Neural cell (in vitro differentiated cells): ENCODE data around the gene FGFR4. TPM values are rescaled to one million over a fixed set of nuclear protein-coding genes. Genes with fewer than 3 reads are reported as not detected.

Experiments used
- H2AFZ ChIP-seq: fragments of 200-600, 300-800 bp; sonication (generic), shearing (Covaris generic); 2 replicates; pipeline ENCODE4 v1.6.0; 2014; ENCODE audit warnings: low read depth, mild to moderate bottlenecking, antibody characterized with exemption, low read length, moderate library complexity
- H3F3A ChIP-seq: fragments of 200-600 bp; shearing (Covaris generic); 2 replicates; pipeline ENCODE4 v1.6.1; 2016; ENCODE audit warnings: mild to moderate bottlenecking, moderate library complexity, mixed read lengths, antibody characterized with exemption, low read length; ENCODE audit not compliant: insufficient read depth, poor library complexity, severe bottlenecking
- H3K27ac ChIP-seq: fragments of 200-600, 300-800 bp; sonication (generic), shearing (Covaris generic); 2 replicates; pipeline ENCODE4 v1.5.1; 2014; ENCODE audit warnings: mild to moderate bottlenecking, low read length, moderate library complexity
- H3K27me3 ChIP-seq: fragments of 300-800, 200-600 bp; sonication (generic), shearing (Covaris generic); 2 replicates; pipeline ENCODE4 v1.6.0; 2014; ENCODE audit warnings: mild to moderate bottlenecking, low read depth, low read length, moderate library complexity; ENCODE audit not compliant: insufficient read depth
- H3K36me3 ChIP-seq: fragments of 300-800, 200-600 bp; sonication (generic), shearing (Covaris generic); 2 replicates; pipeline ENCODE4 v1.5.1; 2014; ENCODE audit warnings: mild to moderate bottlenecking, antibody characterized with exemption, low read length, moderate library complexity; ENCODE audit not compliant: insufficient read depth
- H3K4me2 ChIP-seq: fragments of 300-800, 200-600 bp; sonication (generic), shearing (Covaris generic); 2 replicates; pipeline ENCODE4 v1.6.0; 2014; ENCODE audit warnings: mild to moderate bottlenecking, low read length
- H3K4me3 ChIP-seq: fragments of 300-800, 200-600 bp; sonication (generic), shearing (Covaris generic); 2 replicates; pipeline ENCODE4 v1.5.1; 2014; ENCODE audit warnings: mild to moderate bottlenecking, low read length, moderate library complexity
- H3K79me2 ChIP-seq: fragments of 200-600 bp; shearing (Covaris generic); replicated peaks from 2 replicates; pipeline ENCODE4 v1.6.0; 2014; ENCODE audit warnings: mild to moderate bottlenecking, low read length, moderate library complexity; ENCODE audit not compliant: insufficient read depth
- H3K9ac ChIP-seq: fragments of 300-800, 200-600 bp; sonication (generic), shearing (Covaris generic); 2 replicates; pipeline ENCODE4 v1.6.1; 2016; ENCODE audit warnings: mild to moderate bottlenecking, low read length, mixed read lengths
- H3K9me2 ChIP-seq: fragments of 200-600 bp; shearing (Covaris generic); 2 replicates; pipeline ENCODE4 v1.6.1; 2016; ENCODE audit warnings: mild to moderate bottlenecking, low read length, mixed read lengths; ENCODE audit not compliant: insufficient read depth
- H3K9me3 ChIP-seq: fragments of 200-600, 300-800 bp; sonication (generic), shearing (Covaris generic); 2 replicates; pipeline ENCODE4 v1.6.1; 2016; ENCODE audit warnings: mild to moderate bottlenecking, mixed run types, low read length, moderate library complexity, mixed read lengths
- H4K20me1 ChIP-seq: fragments of 200-600 bp; shearing (Covaris generic); 2 replicates; pipeline ENCODE4 v1.6.1; 2016; ENCODE audit warnings: mild to moderate bottlenecking, mixed run types; ENCODE audit not compliant: insufficient read depth
- EP300 ChIP-seq: fragments of 450-650 bp; conservative IDR thresholded peaks from 2 replicates; pipeline ENCODE4 v1.6.1; 2014; ENCODE audit warnings: antibody characterized with exemption, mild to moderate bottlenecking, moderate library complexity; ENCODE audit not compliant: poor library complexity, severe bottlenecking
- EZH2 ChIP-seq: fragments of 200-600, 300-800 bp; shearing (Covaris generic), sonication (generic); IDR thresholded peaks from 2 replicates; pipeline ENCODE4 v1.6.1; 2014; ENCODE audit warnings: antibody characterized with exemption, low read length, borderline replicate concordance, mild to moderate bottlenecking; ENCODE audit not compliant: insufficient read depth, poor library complexity, severe bottlenecking
- MXI1 ChIP-seq: fragments of 450-650 bp; conservative IDR thresholded peaks from 2 replicates; pipeline ENCODE4 v1.6.1; 2014; ENCODE audit warnings: antibody characterized with exemption, mild to moderate bottlenecking; ENCODE audit not compliant: poor library complexity, severe bottlenecking
- POLR2AphosphoS5 ChIP-seq: IDR thresholded peaks from 2 replicates; pipeline ENCODE4 v1.6.1; 2012
- RAD21 ChIP-seq: fragments of 450-650 bp; conservative IDR thresholded peaks from 2 replicates; pipeline ENCODE4 v1.6.1; 2014; ENCODE audit warnings: antibody characterized with exemption, mild to moderate bottlenecking, moderate library complexity
- SMC3 ChIP-seq: fragments of 450-650 bp; conservative IDR thresholded peaks from 2 replicates; pipeline ENCODE4 v1.6.1; 2014; ENCODE audit warnings: antibody characterized with exemption, mild to moderate bottlenecking, moderate library complexity; ENCODE audit not compliant: poor library complexity
- TAF1 ChIP-seq: IDR thresholded peaks from 2 replicates; pipeline ENCODE4 v1.6.1; 2012; ENCODE audit warnings: low read depth
- polyA plus RNA-seq: library from polyadenylated mRNA; depleted of rRNA; stranded (reverse); fragments of >200 nt; gene quantifications from 2 replicates; pipeline ENCODE4 v1.2.3, GENCODE V29; 2014
- TF ChIP-seq, protein P1 (sequence below): IDR thresholded peaks from 2 replicates; pipeline ENCODE4 v1.6.1; 2012; ENCODE audit warnings: borderline replicate concordance
- TF ChIP-seq, protein P2 (sequence below): fragments of 450-650 bp; IDR thresholded peaks from 2 replicates; pipeline ENCODE4 v1.5.1; 2014; ENCODE audit warnings: antibody characterized with exemption, mild to moderate bottlenecking, moderate library complexity; ENCODE audit not compliant: poor library complexity, severe bottlenecking

Gene FGFR4
- polyA plus RNA-seq, 1 donor from 2014 or later: 14.8 TPM

- Histone ChIP-seq H2AFZ (no peak overlapping the region), H3K27me3 (no peaks in the 10 kb centered on the region), H3K9me3 (no peaks in the 10 kb centered on the region), H4K20me1 (no peaks in the 10 kb centered on the region), H3K79me2 (no peaks in the 10 kb centered on the region), H3K27ac (no peak overlapping the region), H3K4me2 (no peak overlapping the region), H3K36me3 (no peaks in the 10 kb centered on the region), H3K9ac (no peak overlapping the region), H3K4me3 (no peak overlapping the region), H3K9me2 (no peaks in the 10 kb centered on the region), H3F3A (no peaks in the 10 kb centered on the region)
- no peak for TF ChIP-seq TAF1
- TF ChIP-seq EZH2: no peak
- TF ChIP-seq, protein P1, sequence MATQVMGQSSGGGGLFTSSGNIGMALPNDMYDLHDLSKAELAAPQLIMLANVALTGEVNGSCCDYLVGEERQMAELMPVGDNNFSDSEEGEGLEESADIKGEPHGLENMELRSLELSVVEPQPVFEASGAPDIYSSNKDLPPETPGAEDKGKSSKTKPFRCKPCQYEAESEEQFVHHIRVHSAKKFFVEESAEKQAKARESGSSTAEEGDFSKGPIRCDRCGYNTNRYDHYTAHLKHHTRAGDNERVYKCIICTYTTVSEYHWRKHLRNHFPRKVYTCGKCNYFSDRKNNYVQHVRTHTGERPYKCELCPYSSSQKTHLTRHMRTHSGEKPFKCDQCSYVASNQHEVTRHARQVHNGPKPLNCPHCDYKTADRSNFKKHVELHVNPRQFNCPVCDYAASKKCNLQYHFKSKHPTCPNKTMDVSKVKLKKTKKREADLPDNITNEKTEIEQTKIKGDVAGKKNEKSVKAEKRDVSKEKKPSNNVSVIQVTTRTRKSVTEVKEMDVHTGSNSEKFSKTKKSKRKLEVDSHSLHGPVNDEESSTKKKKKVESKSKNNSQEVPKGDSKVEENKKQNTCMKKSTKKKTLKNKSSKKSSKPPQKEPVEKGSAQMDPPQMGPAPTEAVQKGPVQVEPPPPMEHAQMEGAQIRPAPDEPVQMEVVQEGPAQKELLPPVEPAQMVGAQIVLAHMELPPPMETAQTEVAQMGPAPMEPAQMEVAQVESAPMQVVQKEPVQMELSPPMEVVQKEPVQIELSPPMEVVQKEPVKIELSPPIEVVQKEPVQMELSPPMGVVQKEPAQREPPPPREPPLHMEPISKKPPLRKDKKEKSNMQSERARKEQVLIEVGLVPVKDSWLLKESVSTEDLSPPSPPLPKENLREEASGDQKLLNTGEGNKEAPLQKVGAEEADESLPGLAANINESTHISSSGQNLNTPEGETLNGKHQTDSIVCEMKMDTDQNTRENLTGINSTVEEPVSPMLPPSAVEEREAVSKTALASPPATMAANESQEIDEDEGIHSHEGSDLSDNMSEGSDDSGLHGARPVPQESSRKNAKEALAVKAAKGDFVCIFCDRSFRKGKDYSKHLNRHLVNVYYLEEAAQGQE: no peak
- no peak for TF ChIP-seq SMC3
- TF ChIP-seq MXI1: no peak
- no peak for TF ChIP-seq EP300
- TF ChIP-seq, protein P2, sequence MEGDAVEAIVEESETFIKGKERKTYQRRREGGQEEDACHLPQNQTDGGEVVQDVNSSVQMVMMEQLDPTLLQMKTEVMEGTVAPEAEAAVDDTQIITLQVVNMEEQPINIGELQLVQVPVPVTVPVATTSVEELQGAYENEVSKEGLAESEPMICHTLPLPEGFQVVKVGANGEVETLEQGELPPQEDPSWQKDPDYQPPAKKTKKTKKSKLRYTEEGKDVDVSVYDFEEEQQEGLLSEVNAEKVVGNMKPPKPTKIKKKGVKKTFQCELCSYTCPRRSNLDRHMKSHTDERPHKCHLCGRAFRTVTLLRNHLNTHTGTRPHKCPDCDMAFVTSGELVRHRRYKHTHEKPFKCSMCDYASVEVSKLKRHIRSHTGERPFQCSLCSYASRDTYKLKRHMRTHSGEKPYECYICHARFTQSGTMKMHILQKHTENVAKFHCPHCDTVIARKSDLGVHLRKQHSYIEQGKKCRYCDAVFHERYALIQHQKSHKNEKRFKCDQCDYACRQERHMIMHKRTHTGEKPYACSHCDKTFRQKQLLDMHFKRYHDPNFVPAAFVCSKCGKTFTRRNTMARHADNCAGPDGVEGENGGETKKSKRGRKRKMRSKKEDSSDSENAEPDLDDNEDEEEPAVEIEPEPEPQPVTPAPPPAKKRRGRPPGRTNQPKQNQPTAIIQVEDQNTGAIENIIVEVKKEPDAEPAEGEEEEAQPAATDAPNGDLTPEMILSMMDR: no peak
- TF ChIP-seq RAD21: no peak
Measured at GRCh38 chr5:177098470-177099141, 11.9 kb downstream of the FGFR4 start.

DNA sequence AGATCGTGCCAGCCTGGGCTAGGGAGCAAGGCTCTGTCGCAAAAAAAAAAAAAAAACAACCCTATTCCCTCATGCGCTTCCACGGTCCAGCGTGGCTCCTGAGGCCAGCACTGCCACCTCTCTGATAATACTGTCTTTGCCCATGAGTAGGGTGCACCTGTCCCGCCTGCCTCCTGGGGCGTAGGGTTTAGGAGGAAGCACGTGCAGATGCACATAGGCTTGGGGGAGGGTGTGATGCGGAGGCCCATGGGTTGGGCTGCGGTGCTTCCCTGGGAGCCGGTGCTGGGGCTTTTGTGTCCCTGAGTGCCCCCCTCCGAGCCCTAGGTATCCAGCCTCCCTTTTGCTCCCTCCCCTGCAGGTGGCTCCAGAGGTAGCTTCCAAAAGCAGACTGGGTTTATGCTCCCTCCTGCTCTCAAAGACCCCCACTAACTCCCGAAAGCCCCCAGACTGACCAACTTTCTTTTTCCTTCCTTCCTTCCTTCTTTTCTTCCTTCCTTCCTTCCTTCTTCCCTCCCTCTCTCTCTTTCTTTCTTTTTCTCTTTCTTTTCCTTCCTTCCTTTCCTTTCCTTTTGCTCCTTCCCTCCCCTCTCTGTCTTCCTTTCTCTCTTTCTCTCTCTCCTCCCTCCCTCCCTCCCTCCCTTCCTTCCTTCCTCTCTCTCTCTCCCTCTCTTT, 12.8 kb downstream of the FGFR4 start:
- TF ChIP-seq EP300 (no peak), POLR2AphosphoS5 (no peak), SMC3 (no peak), RAD21 (no peak), EZH2 (no peak), MXI1 (no peak), TAF1 (no peak)
- TF ChIP-seq, protein P1: no peak
- TF ChIP-seq, protein P2: no peak
- H4K20me1 ChIP-seq: no peaks in the 10 kb centered on the region
- no peak overlapping the region for H3K27ac ChIP-seq
- H3K4me3 ChIP-seq: no peak overlapping the region
- H3K27me3 ChIP-seq: no peaks in the 10 kb centered on the region
- H3K9me3 ChIP-seq: no peaks in the 10 kb centered on the region
- no peak overlapping the region for H3K4me2 ChIP-seq
- H3F3A ChIP-seq: no peaks in the 10 kb centered on the region
- no peak overlapping the region for H3K9ac ChIP-seq
- no peak overlapping the region for H2AFZ ChIP-seq
- H3K36me3 ChIP-seq: no peaks in the 10 kb centered on the region
- no peaks in the 10 kb centered on the region for H3K79me2 ChIP-seq
- no peaks in the 10 kb centered on the region for H3K9me2 ChIP-seq
